GM19238 (cell line): Measurements from ENCODE around the gene CDK13.
"Not testable (repeated sequence)": the region's sequence is repeated elsewhere in the genome, so short reads cannot be mapped to it uniquely, and the experiment has no call there.

ENCODE experiments used
- DNase-seq: peaks from one replicate; pipeline ENCODE4 v3.0.0; 2011; ENCODE audit warnings: low spot score; ENCODE audit not compliant: insufficient read length

The CDK13 gene

DNA sequence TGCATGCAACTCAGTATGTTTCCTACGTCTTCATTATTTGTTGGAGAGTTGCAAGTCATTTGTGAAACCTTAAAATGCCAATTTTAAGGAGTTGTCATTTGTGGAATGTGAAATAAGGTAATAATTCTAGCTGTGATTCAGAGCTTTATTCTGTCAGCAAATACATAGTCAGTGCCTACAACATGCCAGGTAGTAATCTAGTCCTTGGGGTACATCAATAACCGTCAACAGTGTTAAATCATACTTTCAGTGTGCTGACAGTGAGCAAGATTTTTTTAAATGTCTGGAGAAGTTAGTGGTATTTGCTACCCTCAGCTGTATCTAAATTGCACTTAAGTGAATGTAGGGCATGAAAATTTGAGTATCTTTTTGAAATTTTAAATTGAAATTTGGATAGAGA is 147.7 kb downstream of the CDK13 start:
- DNase-seq, result no peak

GRCh38 chr7:40098810-40099209 is 148.8 kb downstream of the CDK13 start:
- DNase-seq, result no peak

DNA sequence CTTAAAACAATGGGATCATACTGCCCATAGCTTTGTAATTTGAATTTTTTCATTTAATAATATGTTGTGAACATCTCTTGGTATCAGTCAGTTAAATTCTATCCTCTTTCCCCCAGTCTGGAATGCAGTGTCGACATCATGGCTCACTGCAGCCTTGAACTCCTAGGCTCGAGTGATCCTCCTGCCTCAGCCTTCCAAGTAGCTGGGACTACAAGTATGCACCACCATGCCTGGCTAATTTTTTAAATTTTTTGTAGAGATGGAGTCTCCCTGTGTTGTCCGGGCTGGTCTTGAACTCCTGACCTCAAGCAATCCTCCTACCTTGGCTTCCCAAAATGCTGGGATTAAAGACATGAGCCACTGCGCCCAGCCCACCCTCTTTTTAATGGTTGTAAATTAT is 149.8 kb downstream of the CDK13 start:
- DNase-seq, result no peak

GRCh38 chr7:40101201-40101600 is 151.1 kb downstream of the CDK13 start:
- DNase-seq, result no peak

DNA sequence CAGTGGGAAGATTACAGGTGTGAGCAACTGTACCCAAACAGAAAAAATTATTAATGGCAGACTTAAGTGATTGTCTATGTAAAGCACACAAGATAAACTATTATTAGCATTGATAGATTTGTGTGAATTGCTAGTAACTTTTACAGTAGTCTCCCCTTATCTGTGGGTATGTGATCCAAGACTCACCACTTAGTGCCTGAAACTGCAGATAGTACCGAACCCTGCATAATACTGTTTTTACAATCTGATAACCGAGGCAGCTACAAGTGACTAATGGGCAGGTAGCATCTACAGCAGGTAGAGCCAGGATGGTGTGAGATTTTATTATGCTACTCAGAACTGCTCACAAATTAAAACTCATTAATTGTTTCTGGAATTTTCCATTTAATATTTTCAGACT is 152.8 kb downstream of the CDK13 start:
- no peak for DNase-seq

DNA sequence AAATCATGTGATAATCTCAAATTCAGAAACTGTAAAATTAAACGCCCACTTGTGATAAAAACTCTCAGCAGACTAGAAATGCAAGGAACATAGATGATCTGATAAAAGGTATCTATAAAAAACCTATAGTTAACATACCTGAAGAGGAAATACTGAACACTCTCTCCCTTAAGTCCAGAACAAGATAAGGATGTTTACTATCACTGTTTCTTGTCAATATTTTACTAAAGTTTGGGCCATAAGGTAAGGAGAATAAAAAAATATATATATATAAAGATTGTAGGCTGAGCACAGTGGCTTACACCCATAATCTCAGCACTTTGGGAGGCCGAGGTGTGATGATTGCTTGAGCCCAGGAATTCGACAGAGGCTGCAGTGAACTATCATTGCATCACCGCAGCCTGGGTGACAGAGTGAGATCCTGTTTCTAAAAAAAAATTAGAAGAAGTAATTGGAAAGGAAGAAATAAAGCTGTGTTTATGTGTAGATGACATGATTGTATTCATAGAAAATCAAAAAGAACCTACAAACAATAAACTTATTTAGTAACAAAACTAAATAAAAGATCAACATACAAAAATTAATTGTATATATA is 155.9 kb downstream of the CDK13 start:
- no peak for DNase-seq

DNA sequence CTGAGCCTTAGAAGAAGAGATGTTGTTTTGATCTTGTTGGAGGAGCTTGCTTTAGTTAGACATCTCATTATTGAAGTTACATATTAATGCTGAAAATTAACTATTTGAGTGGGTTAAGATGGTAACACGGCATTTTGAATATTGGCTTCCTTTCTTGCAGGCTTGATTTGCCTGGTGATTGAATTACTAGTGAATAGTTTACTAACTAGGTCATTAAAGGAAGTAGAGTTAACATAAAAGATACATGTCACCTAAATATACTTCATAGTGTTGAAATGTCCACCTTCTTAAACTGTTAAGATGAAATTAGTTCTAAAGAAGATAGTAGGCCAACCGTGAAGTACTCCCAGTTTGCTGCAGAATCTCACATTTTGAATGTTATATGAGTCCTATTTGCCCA is 165.9 kb downstream of the CDK13 start:
- no peak for DNase-seq

DNA sequence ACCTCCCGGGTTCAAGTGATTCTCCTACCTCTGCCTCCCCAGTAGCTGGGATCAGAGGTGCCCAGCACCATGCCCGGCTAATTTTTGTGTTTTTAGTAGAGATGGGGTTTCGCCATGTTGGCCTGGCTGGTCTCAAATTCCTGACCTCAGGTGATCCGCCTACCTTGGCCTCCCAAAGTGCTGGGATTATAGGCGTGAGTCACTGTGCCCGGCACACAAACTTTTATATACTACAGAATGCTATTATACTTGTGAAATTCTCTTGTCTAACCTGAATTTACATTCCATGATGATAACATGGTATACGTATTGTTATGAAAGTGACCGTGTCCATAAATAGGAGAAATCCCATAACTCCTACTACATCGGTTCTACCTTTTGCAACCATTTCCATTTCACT is 167.1 kb downstream of the CDK13 start:
- not testable (repeated sequence) for DNase-seq

- DNase-seq, result not testable (repeated sequence)
Observed at GRCh38 chr7:40118201-40118600, 168.1 kb downstream of the CDK13 start.

DNA sequence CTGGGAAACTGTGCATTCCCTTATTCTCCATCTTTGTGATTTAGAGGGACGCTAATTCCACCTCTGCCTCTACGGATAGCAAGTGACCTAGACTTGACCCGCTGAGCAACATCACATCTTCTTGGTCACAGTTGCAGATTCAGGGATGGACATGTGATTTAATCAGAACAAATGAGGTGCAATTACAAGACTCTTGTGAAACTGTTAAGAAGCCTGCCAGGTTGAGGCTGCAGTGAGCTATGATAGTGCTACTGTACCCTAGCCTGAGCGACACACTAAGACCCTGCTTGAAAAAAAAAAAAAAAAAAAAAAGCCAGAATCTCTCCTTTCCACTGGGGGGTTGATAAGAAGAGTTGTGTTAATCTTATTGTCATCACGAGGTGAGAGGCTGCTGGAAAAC is 170.0 kb downstream of the CDK13 start:
- no peak for DNase-seq

DNA sequence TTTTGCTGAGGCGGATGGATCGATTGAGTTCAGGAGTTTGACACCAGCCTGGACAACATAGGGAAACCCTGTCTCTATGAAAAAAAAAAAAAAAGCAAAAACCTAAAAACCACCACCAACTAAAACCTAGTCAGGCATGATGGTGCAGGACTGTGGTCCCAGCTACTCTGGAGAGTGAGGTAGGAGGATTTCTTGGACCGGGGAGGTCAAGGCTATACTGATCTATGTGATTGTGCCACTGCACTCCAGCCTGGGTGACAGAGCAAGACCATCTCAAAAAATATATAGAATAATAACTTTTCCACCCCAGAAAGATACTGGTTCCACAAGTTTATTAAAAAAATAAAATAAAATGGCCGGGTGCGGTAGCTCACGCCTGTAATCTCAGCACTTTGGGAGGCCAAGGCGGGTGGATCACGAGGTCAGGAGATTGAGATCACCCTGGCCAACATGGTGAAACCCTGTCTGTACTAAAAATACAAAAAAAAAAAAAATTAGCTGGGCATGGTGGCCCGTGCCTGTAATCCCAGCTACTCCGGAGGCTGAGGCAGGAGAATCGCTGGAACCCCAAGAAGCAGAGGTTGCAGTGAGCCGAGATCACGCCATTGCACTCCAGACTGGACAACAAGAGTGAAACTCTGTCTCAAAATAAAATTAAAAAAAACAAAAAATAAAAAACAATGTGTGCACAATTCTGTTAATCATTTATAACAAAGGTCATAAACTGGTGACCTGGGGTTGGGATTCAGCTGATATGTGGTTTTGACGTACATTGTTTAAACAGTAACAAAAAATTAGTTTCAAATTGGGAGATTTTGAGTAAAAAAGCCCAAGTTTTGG is 172.3 kb downstream of the CDK13 start:
- not testable (repeated sequence) for DNase-seq

- DNase-seq, result no peak
Observed at GRCh38 chr7:40122940-40123254, 172.8 kb downstream of the CDK13 start.

DNA sequence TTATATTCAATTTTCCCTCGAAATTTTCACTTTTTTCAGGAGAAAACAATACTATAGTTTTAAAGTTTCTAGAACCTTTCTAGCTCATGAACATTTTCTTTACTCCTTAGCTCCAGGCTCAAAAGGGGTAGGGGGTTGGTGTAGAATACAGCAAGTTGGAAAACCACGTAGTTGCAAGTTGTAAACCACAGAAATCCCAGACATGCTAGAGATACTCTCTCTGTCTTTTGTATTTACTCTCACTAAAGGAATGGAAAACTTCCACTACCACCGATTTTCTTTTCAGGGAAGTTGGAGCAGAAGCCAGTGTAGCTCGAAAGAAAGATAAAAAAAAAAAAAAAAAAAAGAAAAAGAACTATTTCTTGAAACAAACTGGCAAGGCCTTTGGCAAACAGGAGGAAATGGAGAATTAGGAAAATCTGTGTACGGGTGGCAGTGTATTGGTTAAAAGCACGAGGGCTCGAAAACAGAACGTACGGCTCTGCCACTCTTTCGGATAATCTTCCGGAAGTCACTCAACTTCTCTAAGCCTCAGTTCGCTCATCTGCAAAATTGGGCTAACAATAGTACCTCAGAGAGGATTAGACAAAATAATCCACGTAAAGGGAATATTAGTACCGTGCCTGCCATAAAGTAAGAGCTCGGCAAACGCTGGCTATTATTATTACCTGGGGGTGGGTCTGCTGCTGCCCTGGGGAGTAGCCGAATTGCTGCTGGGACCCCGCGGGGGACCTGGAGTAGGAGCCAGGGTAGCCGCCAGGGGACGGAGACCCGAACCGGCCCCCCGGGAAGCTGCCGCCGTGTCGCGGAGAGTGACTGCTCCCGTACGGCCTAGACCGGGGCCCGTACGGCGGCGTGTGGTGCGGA is 183.7 kb downstream of the CDK13 start:
- DNase-seq, result peak; percentile 7

GRCh38 chr7:40134428-40135316 is 184.6 kb downstream of the CDK13 start, which contains the start of the genes MPLKIP and SUGCT:
TSS of gene MPLKIP (minus strand) at chr7:40134622. CDS start at chr7:40134567, 55 bp downstream.
TSS of gene SUGCT (plus strand) at chr7:40135005.
- peak; percentile 84 for DNase-seq

DNA sequence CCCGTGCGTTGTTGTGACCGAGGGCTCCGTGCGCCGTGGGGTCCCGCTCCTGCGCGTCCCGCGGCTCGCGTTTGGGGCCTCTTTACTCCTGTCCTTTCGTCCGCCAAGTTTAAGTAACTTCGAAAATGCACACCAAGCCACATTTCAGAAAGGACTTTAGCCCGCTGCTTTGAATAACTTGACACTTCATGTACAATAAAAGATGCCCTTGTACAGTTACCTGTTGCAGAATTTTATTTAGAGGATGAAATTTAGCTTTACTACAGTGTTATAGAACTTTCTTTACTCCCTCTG is 185.2 kb downstream of the CDK13 start:
- no peak for DNase-seq

GRCh38 chr7:40137563-40137962 is 187.5 kb downstream of the CDK13 start:
- DNase-seq, result no peak

DNA sequence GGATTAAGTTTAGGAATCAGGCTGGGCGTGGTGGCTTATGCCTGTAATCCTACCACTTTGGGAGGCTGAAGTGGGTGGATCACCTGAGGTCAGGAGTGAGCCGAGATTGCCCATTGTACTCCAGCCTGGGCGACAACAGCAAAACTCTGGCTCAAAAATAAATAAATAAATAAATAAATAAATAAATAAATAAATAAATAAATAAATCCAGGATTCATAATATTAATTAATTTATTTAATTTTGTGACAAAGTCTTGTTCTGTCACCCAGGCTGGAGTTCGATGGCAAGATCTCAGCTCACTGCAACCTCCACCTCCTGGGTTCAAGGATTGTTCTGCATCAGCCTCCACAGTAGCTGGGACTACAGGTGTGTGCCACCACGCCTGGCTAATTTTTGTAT is 188.9 kb downstream of the CDK13 start:
- DNase-seq, result no peak

- not testable (repeated sequence) for DNase-seq
Observed at GRCh38 chr7:40139891-40140290, 189.8 kb downstream of the CDK13 start.

DNA sequence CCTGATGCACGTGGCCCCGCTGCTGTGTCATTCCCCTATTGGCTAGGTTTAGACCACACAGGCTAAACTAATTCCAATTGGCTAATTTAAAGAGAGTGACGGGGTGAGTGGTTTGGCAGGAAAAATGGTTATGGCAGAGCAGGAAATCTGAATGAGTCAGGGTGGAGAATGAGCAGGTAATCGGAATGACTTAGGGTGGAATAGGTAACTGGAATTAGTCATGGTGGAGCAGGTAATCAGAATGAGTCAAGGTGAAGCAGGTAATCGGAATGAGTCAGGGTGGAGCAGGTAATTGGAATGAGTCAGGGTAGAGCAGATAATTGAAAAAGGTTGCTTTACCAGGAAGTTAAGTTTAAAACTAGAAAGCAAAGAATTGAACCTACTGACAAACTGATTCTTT is 191.9 kb downstream of the CDK13 start:
- not testable (repeated sequence) for DNase-seq

- not testable (repeated sequence) for DNase-seq
Observed at GRCh38 chr7:40145596-40146130, 195.6 kb downstream of the CDK13 start.
